GM19397 (cell line): ENCODE measurements around the gene EPN2.
"Not testable (repeated sequence)": the region's sequence is repeated elsewhere in the genome, so short reads cannot be mapped to it uniquely, and the experiment has no call there.

Source experiments
- ATAC-seq: cut with Tn5 transposase; IDR thresholded peaks from one replicate; pipeline ENCODE4 v1.9.1; 2021; ENCODE audit warnings: mild to moderate bottlenecking, moderate library complexity; ENCODE audit not compliant: unreplicated experiment

The EPN2 gene

DNA sequence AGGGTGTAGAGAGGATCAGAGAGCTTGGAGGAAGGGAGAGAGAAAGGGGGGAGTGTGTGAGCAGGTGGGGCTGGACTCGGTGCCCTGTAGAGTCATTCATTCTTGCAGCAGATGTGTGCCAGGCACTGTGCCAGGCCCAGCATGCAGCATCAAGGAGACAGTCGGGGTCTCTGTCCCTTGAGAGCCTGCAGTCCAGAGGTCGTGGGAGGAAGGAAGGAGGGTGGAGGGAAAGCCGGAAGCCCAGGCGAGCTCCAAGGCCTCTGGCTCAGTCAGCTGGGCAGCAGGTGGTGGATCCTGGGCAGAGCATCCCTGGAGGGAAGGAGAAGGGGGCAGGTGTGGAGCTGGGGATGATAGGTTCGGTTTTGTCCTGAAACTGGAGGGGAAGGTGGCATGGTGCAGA lies 27.5 kb downstream of the EPN2 start:
- no peak for ATAC-seq

DNA sequence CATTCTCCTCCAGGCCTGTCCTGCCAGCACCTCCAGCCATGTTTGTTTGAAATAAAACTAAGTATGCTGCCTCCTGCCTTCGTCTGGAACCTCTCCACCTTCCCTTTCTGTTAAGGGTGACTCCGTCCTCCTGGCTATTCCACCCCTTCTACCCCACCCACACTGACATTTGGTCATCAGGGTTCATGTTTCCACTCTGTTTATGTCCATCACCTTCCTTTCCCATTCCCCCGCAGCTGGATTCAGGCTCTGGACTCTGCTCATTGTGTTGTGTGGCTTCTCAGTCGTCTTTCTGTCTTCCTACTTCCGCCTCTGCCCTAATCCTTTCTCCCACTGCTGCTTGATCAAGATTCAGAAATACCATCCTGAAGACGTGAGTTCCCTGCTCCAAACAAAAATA lies 28.6 kb downstream of the EPN2 start:
- ATAC-seq, result no peak

DNA sequence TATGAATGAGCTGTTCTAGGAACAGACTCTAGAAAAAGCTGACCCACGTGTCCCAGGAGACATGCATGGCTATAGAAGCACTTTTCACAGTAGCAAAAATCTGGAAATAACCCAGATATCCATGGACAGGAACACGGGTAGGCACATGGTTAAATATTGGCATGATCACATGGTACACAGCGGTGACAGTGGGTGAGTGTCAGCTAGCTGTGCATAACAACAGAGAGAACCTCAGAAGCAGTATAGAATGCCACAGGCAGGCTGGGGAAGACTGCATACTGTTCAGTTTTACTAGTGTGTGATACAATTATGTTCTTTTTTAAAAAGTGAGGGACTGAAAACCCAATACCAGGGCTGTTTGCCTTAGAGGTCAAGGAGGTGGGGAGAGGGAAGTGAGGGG lies 31.4 kb downstream of the EPN2 start:
- no peak for ATAC-seq

DNA sequence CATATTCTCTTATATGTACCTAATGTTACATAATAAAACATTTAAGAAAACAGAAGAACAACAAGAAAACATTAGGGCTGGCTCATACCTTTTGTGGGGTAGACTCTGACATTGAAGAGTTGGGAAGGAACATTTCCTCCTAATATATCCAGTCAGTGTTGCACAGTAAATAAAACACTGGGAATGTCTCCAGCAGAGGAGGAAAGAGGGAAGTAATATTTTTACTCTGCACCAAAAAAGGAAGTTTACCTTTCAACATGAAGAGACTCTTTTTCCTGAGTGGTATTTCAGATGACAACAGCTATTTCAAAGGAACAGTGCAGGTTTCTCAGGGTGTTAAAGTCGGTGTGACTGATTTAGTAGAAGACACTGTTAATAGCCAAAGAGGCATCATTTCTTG lies 31.9 kb downstream of the EPN2 start:
- ATAC-seq, result no peak

DNA sequence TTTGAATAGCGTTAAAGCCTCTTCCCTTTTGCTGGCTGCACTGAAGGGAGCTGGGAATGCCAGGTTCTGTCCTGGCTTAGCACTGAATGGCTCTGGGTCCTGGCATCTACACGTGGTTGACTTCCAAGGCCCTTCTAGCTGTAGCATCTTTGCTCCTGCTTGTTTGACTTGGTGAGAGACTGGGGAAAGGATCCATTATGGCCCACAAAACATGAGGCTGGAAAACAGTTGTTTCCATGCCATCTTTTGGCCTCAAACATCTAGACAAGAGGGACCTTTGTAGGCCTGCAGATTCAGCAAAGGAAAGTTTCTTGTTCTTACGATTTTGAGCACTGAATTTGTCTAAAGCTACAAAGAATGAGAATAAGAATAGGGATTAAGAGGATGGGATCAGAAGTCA lies 32.5 kb downstream of the EPN2 start:
- ATAC-seq, result no peak

DNA sequence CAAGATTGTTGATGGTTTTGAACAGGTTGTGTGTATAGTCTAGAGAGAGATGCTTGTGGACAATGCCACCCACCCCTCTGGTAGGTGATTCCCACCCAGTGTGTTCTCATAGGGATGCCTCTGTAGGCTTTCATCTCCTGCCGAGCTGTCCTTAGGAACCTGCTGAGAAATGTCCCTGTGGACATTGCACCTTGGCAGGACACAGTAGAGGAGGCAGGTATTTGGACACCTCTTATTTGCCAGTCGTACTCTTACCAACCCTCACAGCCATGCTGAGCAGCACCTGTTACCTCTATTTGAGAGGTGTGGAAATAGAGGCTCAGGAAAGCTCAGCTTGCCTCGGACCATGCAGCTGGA lies 33.2 kb downstream of the EPN2 start:
- no peak for ATAC-seq

DNA sequence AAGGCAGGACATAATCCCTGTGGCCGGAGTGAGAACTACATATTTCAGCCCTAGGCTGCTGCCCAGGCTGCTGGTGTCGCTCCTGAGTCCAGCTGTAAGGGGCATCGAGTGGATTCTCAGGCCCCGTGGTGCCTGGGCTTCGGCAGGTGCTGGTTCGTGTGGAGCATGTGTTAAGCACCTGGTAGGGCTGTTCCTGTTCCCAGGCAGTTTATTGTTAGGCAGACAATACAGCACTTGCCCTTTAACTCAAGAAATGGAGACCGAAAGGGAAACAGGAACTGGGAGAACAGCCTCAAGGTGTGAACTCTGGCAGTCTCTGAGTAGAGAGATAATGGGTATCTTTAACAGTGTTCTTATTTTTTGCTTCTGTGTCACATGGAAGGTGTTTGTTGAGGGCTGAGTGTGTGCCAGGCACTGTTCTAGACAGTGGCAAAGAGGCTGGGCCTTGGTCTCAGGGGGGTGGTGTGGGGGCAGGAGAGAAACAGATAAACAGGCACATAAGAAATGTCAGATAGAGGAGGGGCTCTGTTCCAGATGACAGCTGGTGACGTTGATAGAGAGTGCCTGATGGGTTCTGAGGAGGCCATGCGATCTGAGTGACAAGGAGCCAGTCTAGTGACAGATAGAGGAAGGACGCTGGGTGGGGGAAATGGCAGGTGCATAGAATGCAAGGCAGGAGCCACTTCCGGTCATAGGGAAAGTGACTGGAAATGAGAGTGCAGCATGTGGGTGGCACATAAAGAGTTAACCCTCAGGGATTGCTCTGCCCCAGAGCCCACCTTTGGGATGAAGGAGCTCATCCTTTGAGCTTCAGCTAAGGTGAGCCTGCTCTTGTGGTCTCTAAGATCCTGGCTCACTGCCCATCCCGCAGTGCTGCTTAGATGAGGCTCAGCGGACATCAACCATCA lies 33.8 kb downstream of the EPN2 start:
- no peak for ATAC-seq

DNA sequence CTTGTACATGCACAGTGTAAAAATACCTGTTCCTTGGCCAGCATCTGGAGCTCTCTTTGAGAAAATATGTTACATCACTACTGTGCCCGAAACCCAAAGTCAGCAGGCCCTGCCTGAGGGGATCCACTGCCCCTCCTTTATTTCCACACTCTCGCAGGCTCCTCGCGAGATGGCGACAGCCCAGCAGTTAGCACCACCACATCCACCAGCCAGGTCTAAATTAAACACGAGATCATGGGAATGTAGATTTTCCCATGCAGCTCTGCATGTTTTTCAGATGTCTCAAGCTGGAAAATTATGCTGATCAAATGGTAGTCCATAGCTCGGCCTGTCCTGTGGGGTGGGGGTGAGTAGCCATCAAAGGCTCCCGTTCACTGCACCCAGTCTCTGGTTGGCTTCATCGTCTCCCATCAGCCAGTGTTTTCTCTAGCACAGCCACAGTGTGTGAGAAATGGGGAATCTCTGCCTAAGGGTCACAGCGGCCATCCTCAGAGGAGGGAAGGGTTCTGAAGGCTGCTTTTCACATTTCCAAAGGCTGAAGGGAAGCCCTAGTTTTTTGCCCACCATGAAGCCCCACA lies 34.7 kb downstream of the EPN2 start:
- ATAC-seq, result no peak

DNA sequence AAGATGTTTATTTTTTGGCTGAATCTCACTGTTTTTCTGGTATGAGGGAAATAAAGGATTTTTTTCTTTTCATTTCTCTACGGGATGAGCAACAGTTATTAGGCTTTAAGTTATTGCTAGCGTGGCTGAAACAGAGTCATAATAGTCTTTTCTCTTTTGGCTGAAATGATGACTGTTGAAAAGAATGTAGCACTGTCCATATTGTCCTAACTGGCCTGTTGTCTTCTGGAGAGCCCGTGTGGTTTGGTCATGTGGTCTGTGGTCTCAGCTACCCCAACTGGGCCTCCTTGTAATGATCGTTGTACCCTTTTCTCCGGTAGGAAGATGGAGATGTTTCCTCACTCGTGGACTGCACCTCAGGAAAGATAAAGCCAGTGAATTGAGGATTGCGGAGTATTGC lies 36.6 kb downstream of the EPN2 start:
- ATAC-seq, result no peak

DNA sequence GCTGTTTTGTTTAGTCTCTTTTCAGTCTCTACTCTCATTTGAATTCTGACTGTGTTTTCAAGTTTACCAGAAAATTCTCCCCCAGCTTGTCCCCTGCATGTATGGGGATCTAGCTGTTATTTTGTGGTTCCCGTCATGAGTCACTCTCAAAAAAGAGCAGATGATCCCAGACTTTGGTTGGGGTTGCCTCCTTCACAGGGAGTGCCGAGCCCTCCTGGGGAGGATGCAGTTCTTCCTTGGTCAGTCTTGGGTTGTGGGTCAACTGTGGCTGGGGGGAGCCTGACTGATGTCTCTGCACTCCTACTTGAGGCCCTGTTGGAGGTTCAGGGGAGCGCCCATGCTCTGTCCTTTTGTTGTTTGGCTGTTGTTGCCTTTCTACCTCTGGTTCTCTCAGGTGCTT lies 37.7 kb downstream of the EPN2 start:
- no peak for ATAC-seq

DNA sequence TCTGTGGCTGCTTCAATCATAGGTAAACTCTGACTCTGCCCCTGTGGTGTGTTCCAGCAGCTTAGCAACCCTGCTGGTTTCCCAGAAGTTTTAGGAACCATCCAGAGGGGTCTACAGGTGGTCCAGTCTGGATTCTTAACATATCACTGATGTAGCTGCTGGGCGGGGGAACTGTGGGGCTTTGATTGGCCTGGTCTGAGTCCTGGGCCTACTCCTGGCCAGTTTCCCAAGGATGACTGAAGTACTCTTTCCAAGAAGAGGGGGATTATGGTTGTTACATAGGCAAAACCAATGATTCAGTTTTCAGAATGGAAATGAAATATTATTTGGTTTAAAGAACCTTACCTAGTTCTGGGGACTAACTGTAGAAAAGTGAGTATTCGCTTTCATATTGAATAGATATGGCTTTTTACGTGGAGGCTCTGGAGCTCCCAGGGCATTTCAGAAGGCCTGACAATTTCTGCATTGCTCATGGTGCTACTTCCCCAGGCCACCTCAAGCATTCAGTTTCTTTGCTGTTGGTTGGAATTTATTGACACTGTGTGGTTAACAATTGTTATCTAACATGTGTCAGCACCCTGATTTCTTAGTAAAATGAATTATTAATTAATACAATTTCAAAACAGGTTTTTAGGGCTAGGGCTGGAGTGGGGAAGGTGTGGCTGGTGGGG lies 38.4 kb downstream of the EPN2 start:
- ATAC-seq, result no peak

DNA sequence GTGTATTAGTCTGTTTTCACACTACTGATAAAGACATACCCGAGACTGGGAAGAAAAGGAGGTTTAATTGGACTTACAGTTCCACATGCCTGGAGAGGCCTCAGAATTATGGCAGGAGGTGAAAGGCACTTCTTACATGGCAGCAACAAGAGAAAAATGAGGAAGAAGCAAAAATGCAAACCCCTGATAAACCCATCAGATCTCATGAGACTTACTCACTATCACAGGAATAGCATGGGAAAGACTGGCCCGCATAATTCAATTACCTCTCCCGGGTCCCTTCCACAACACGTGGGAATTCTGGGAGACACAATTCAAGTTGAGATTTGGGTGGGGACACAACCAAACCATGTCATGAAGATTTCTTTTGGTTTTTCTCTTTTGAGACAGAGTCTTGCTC lies 41.1 kb downstream of the EPN2 start:
- ATAC-seq, result not testable (repeated sequence)

DNA sequence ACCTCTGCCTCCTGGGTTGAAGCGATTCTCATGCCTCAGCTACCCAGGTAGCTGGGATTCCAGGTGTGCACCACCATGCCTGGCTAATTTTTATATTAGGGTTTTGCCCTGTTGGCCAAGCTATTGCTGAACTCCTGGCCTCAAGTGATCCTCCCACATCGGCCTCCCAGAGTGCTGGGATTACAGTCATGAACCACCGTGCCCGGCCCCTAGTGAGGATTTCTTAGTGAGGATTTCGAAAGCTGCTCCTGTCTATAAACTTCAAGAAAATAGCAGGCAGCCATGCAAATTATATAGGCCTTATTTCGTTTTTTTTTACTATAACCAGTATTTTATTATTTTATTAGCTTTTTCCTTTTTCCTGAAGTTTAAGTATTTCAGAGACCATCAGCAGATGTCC lies 41.6 kb downstream of the EPN2 start:
- ATAC-seq, result no peak

DNA sequence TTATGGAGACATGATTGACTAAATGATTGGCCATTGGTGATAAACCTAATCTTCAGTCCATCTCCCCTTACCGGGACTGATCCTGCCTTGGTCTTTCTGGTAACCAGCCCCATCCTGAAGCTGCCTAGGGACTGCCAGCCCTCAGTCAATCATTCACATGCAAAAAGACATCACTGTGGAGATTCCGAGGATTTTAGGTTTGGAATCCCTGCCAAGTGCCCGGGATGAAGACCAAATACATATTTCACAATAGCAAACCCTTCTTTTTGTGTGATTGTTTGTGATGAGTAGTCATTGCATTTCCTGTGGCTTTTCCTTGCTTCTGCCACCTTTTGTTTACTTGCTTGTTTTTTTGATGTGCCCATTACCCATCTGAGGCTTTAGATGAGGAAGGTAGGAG lies 44.0 kb downstream of the EPN2 start:
- ATAC-seq, result no peak

DNA sequence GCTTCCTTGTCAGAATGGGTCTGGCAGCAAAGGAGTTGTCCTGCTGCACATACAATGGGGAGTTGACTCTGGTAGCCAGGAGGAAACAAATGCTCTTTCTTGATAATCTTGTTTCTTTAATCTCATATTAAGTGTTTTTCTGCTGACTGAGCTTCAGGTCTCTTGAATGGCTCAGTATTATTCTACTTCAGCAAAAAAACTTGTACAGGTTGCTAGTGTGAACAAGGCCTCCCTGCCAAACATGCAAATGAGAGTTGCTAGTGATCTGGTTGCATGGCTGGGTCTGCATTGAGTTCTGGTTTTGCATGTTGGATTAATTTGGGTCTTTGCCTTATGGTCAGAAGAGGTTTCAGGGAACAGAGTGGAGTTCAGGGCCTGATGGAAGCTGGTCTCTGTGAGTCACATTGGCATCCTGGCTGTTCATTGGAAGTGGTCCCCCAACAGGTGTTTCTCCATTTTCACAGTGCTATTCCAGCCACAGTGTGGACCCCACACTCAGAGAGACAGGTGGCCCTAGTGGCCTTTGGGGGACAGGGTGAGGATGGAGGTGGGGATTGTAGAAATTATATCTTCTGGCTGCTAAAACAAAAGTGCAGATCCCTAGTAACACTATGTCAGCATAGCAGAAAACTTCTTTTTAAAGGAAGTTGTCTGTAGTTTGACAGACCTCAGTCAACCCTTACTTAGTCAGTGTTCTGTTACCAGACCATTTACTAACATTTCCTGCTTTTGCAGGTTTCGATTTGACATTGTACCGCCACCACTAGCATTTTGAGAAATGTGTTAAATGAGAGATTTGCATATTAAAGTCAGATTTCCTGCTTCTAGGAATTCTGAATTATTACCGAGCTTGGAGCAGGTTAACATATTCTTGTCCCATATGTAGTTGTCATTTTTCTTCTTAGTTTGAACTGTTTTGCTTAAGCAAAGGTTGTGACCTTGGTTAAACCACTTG lies 47.1 kb downstream of the EPN2 start:
- ATAC-seq, result peak; percentile 60

DNA sequence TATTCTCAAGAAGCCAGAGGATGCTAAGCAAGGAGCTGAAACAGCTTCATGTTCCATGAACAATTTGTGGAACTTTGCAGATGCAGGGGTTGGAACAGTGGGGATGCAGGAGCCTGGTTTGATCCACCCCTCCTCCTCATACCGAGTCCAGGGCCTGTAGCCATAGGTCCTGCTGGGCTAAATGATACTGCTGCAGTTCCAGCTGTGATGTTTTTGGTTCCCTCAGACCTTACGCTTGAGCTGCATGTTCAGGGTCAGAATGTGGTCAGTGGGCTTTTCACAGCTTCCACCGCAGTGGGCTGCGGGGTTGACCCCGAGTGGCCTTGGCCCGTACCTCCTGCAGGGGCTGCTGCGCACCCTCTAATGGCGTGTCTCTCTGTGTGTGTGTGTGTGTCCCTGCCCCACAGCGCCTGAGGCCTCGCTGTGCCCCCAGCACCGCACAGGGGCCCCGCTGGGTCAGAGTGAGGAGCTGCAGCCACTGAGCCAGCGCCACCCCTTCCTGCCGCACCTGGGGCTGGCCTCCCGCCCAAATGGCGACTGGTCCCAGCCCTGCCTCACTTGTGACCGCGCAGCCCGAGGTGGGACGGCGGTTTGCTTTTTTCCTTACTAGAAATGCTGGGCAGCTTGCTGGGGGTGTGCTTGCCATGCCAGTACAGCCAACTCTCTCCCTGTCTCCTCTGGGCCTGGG lies 48.2 kb downstream of the EPN2 start:
- no peak for ATAC-seq

DNA sequence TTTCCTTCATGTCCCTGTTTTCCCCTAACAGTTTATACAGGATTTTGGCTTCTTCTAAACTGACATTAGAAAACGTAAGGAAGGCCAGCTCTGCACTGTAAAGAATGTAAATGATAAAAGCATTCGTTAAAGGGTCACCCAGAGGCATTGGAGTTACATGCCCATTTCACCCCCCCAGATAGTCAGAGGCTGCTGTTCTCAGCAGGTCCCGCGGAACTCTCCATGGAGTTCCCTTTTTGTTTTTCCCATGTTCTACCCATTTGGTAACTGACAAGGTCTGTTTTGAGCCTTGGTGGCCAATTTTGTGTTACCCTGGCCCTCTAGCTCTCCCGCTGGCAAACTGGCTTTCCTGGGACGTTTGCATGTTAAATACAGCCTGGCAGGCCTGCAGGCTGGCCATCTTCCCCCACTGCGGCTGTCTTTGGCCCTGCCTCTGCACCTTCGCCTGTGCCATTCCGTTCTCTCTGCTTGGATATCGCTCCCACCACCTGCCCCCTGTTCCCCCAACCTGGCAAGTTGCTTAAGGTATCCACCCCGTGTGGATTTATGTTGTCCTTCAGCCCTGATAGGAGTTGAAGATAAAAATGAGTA lies 49.7 kb downstream of the EPN2 start:
- ATAC-seq, result no peak

DNA sequence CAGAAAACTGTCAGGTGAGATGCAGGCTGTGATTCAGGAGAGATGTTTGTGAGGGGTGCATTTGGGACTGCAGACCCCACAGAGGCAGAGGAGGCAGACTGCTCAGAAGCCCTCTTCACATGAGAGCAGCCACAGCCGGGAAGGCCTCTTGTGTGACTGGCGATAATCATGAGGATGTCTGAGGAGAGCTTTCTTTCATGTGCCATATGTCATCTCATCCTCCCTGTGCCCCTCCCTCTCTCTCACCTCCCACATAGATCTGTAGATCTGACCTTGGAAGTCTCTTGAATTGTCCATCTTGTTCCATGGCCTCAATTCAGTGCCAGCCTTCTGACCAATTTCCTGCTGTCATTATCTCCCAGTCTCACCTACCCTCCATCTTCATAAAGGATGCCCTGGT lies 50.5 kb downstream of the EPN2 start:
- no peak for ATAC-seq

DNA sequence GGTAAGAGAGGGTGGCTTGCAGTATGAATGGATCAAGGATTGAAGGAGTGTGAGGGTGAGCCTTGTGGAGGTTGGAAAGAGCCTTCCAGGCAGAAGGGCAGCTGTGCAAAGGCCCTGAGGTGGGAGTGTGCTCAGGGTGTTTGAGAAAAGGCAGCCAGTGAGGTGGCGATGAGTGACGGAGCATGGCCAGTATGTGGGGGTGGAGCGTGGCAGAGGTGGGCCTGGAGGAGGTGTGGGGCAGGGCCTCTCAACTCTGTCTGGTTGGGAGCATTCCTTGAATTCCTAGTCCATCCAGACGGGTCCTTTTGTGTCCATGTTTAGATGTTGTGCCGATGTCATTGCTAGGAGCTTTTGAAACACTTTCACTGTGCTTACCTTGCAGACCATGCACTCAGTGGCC lies 51.3 kb downstream of the EPN2 start:
- ATAC-seq, result no peak

DNA sequence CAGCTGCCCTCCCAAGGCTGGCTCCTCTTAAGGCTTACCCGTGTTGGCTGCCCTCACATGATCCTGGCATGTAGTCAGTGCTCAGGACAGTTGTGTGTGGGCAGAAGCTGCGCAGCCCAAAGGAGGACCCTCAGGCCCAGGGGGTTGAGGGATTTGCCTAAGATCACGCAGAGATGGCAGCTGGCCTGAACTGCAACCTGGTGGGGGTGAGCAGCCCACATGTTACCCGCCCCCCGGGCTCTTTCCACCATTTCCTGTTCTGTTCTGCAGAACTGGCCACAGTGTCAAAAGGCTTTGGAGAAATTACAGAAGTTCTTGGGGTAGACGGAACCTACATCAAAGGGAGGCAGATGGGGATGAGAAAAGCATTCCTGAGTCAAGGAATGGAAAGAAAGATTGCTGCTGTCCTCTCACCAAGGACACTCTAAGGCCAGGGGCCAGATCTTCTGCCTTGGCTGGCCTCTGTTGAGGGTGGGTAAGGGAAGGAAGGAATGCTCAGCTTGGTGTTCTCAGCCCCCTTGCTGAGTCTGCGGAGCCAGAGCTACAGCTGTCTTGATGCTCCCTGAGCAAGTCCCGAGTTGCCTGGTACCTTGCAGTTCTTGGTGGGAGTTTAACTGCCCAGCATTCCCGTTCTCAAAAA lies 53.0 kb downstream of the EPN2 start:
- ATAC-seq, result no peak
